Spleen (tissue), 7 donors: Measurements from ENCODE around the gene PTPRE.

Experiments used
- CTCF ChIP-seq, 11 experiments: fragments of 200-600 bp in 7 of 11; fragments of 450-650 bp in 4 of 11; sonication (generic) in 4 of 11; IDR thresholded peaks in 8 of 11; conservative IDR thresholded peaks in 3 of 11; 1 replicate in 7 of 11; 2 replicates in 4 of 11; pipeline versions ENCODE4 v1.4.0 to v1.8.0; 2016 to 2021; ENCODE audit warnings: antibody characterized with exemption in 11 of 11, inconsistent platforms in 4 of 11, mild to moderate bottlenecking in 1 of 11
- POLR2AphosphoS5 ChIP-seq, 3 donors: sonication (generic); formaldehyde crosslinking; IDR thresholded peaks; one replicate each; pipeline ENCODE4 v1.5.1; 2017; ENCODE audit warnings: antibody characterized with exemption in 3 of 3
- donor health status: DM: no; HTN: no; CAD: no; lungs with moderate emphysema.
- donor health status: DM: no; HTN: no; CAD: no.
- donor health status: DM: no; HTN: no; CAD: no.

- TF ChIP-seq CTCF (IDR thresholded peaks at IDR 0.05 in 8 of 11, conservative IDR thresholded peaks at IDR 0.05 in 3 of 11) (no peak), POLR2AphosphoS5 (IDR thresholded peaks at IDR 0.05) (no peak)
Observed at GRCh38 chr10:128018691-128019090, 111.8 kb downstream of the PTPRE start.
